ENCODE data around the gene SLF1. TPM values are rescaled to one million over a fixed set of nuclear protein-coding genes. Genes with fewer than 3 reads are reported as not detected.

The SLF1 gene
- total RNA-seq, 1 donor from 2014 or later = 2.7 TPM

GRCh38 chr5:94689908-94690307 is 71.4 kb downstream of the SLF1 start:
- no peak for TF ChIP-seq CTCF (IDR thresholded peaks at IDR 0.05; ENCODE audit: insufficient read depth, low read length, poor library complexity, severe bottlenecking)
- no peak for DNase-seq (ENCODE audit: low read depth)
- Histone ChIP-seq H3K27me3 (ENCODE audit: control insufficient read depth, insufficient read depth, low read length) (no peaks in the 10 kb centered on the region), H3K36me3 (ENCODE audit: control insufficient read depth, insufficient read depth, low read length) (no peaks in the 10 kb centered on the region), H3K4me3 (ENCODE audit: low read depth, low read length) (no peak overlapping the region)

- H3K4me3 ChIP-seq (ENCODE audit: low read depth, low read length) = no peak overlapping the region
- DNase-seq (ENCODE audit: low read depth) = no peak
- H3K27me3 ChIP-seq (ENCODE audit: control insufficient read depth, insufficient read depth, low read length) = no peaks in the 10 kb centered on the region
- no peak for TF ChIP-seq CTCF (IDR thresholded peaks at IDR 0.05; ENCODE audit: insufficient read depth, low read length, poor library complexity, severe bottlenecking)
- no peaks in the 10 kb centered on the region for H3K36me3 ChIP-seq (ENCODE audit: control insufficient read depth, insufficient read depth, low read length)
These were observed 72.3 kb downstream of the SLF1 start for GRCh38 chr5:94690778-94691177.

- TF ChIP-seq CTCF (IDR thresholded peaks at IDR 0.05; ENCODE audit: insufficient read depth, low read length, poor library complexity, severe bottlenecking) = no peak
- Histone ChIP-seq H3K4me3 (ENCODE audit: low read depth, low read length) (no peak overlapping the region), H3K36me3 (ENCODE audit: control insufficient read depth, insufficient read depth, low read length) (no peaks in the 10 kb centered on the region), H3K27me3 (ENCODE audit: control insufficient read depth, insufficient read depth, low read length) (no peaks in the 10 kb centered on the region)
- DNase-seq (ENCODE audit: low read depth) = no peak
These were observed 72.8 kb downstream of the SLF1 start for GRCh38 chr5:94691291-94691690.

- H3K27me3 ChIP-seq (ENCODE audit: control insufficient read depth, insufficient read depth, low read length) = no peaks in the 10 kb centered on the region
- no peaks in the 10 kb centered on the region for H3K36me3 ChIP-seq (ENCODE audit: control insufficient read depth, insufficient read depth, low read length)
- TF ChIP-seq CTCF (IDR thresholded peaks at IDR 0.05; ENCODE audit: insufficient read depth, low read length, poor library complexity, severe bottlenecking) = no peak
- peak; percentile 52 for DNase-seq (ENCODE audit: low read depth)
- H3K4me3 ChIP-seq (ENCODE audit: low read depth, low read length) = no peak overlapping the region
These were observed 73.5 kb downstream of the SLF1 start for GRCh38 chr5:94691949-94692348.

- DNase-seq (ENCODE audit: low read depth) = no peak
- TF ChIP-seq CTCF (IDR thresholded peaks at IDR 0.05; ENCODE audit: insufficient read depth, low read length, poor library complexity, severe bottlenecking) = no peak
- Histone ChIP-seq H3K36me3 (ENCODE audit: control insufficient read depth, insufficient read depth, low read length) (no peaks in the 10 kb centered on the region), H3K27me3 (ENCODE audit: control insufficient read depth, insufficient read depth, low read length) (no peaks in the 10 kb centered on the region), H3K4me3 (ENCODE audit: low read depth, low read length) (no peak overlapping the region)
These were observed 74.1 kb downstream of the SLF1 start for GRCh38 chr5:94692581-94692980.

GRCh38 chr5:94693043-94693822 is 74.8 kb downstream of the SLF1 start:
- no peak overlapping the region for H3K4me3 ChIP-seq (ENCODE audit: low read depth, low read length)
- no peak for DNase-seq (ENCODE audit: low read depth)

More at GRCh38 chr5:94693043-94693822, 74.8 kb downstream of the SLF1 start:
- H3K36me3 ChIP-seq (ENCODE audit: control insufficient read depth, insufficient read depth, low read length) = no peaks in the 10 kb centered on the region
- H3K27me3 ChIP-seq (ENCODE audit: control insufficient read depth, insufficient read depth, low read length) = no peaks in the 10 kb centered on the region
- peak; percentile 20 for TF ChIP-seq CTCF (IDR thresholded peaks at IDR 0.05; ENCODE audit: insufficient read depth, low read length, poor library complexity, severe bottlenecking)

All from kidney epithelial cell (primary cell).